GM12801 (cell line): Measurements from ENCODE around the gene C17orf75.

Source experiments
- CTCF ChIP-seq: IDR thresholded peaks from one replicate; pipeline ENCODE4 v1.5.1; 2011; ENCODE audit warnings: control low read depth; ENCODE audit not compliant: insufficient read length; ENCODE audit errors: extremely low read depth

Gene C17orf75

GRCh38 chr17:32341857-32342602 lies at the start of gene C17orf75:
C17orf75 (minus strand) TSS chr17:32342173; CDS start chr17:32342139, 34 bp downstream.
- no peak for TF ChIP-seq CTCF

GRCh38 chr17:32388613-32389459 lies 46.9 kb upstream of the C17orf75 start:
- TF ChIP-seq CTCF: no peak

- no peak for TF ChIP-seq CTCF
Measured at GRCh38 chr17:32386844-32387243, 44.9 kb upstream of the C17orf75 start.

- no peak for TF ChIP-seq CTCF
Measured at GRCh38 chr17:32385971-32386370, 44.0 kb upstream of the C17orf75 start.

GRCh38 chr17:32385121-32385520 lies 43.1 kb upstream of the C17orf75 start:
- no peak for TF ChIP-seq CTCF

GRCh38 chr17:32383926-32384434 lies 42.0 kb upstream of the C17orf75 start:
- TF ChIP-seq CTCF: no peak

- TF ChIP-seq CTCF: no peak
Measured at GRCh38 chr17:32382526-32383223, 40.7 kb upstream of the C17orf75 start.
